Fibroblast of lung (primary cell): Measurements from ENCODE around the gene BCL2L13. TPM values are rescaled to one million over a fixed set of nuclear protein-coding genes. Genes with fewer than 3 reads are reported as not detected.

Experiments used
- DNase-seq, 2 donors: peaks; one replicate each; pipeline versions ENCODE4 v3.0.0 to v3.0.0-alpha.2; 2010; ENCODE audit warnings: low read depth in 2 of 2
- H2AFZ ChIP-seq: 2 replicates; pipeline ENCODE4 v1.5.1; 2012; ENCODE audit warnings: low read length, control low read depth, inconsistent platforms
- H3K27ac ChIP-seq: 2 replicates; pipeline ENCODE4 v1.5.1; 2011; ENCODE audit warnings: low read length, control low read depth; ENCODE audit not compliant: insufficient read depth
- H3K27me3 ChIP-seq: 2 replicates; pipeline ENCODE4 v1.5.1; 2011; ENCODE audit warnings: mild to moderate bottlenecking, low read length; ENCODE audit not compliant: control insufficient read depth, insufficient read depth
- H3K36me3 ChIP-seq: 2 replicates; pipeline ENCODE4 v1.5.1; 2011; ENCODE audit warnings: low read length; ENCODE audit not compliant: control insufficient read depth, insufficient read depth
- H3K4me1 ChIP-seq: 2 replicates; pipeline ENCODE4 v1.5.1; 2011; ENCODE audit warnings: low read length; ENCODE audit not compliant: control insufficient read depth, insufficient read depth; ENCODE audit errors: extremely low read depth
- H3K4me2 ChIP-seq: 2 replicates; pipeline ENCODE4 v1.5.1; 2011; ENCODE audit warnings: low read length, control low read depth; ENCODE audit not compliant: insufficient read depth; ENCODE audit errors: extremely low read depth
- H3K4me3 ChIP-seq, 4 experiments: fragments of 200-600 bp in 1 of 4; sonication (generic) in 1 of 4; replicated peaks in 1 of 4; 2 replicates each; pipeline ENCODE4 v1.5.1; 2011 to 2016; ENCODE audit warnings: low read length in 4 of 4, low read depth in 3 of 4, mild to moderate bottlenecking in 3 of 4, control low read depth in 2 of 4, inconsistent platforms in 1 of 4, mixed read lengths in 1 of 4; ENCODE audit not compliant: insufficient read depth in 1 of 4; ENCODE audit errors: control extremely low read depth in 1 of 4
- H3K79me2 ChIP-seq: 2 replicates; pipeline ENCODE4 v1.5.1; 2012; ENCODE audit warnings: mild to moderate bottlenecking, low read length, inconsistent platforms; ENCODE audit not compliant: control insufficient read depth, insufficient read depth
- H3K9ac ChIP-seq: 2 replicates; pipeline ENCODE4 v1.5.1; 2011; ENCODE audit warnings: mild to moderate bottlenecking, low read length, control low read depth; ENCODE audit not compliant: insufficient read depth
- H3K9me3 ChIP-seq: 2 replicates; pipeline ENCODE4 v1.5.1; 2012; ENCODE audit warnings: low read depth, low read length; ENCODE audit not compliant: control insufficient read depth, insufficient read depth
- H4K20me1 ChIP-seq: 2 replicates; pipeline ENCODE4 v1.5.1; 2011; ENCODE audit warnings: low read length; ENCODE audit not compliant: control insufficient read depth, insufficient read depth; ENCODE audit errors: extremely low read depth
- CTCF ChIP-seq, 2 donors: IDR thresholded peaks in 1 of 2; conservative IDR thresholded peaks in 1 of 2; 1 replicate in 1 of 2; 2 replicates in 1 of 2; pipeline ENCODE4 v1.5.1; 2011 to 2012; ENCODE audit warnings: low read length in 2 of 2, control low read depth in 1 of 2, inconsistent platforms in 1 of 2, low read depth in 1 of 2, mild to moderate bottlenecking in 1 of 2
- EZH2 ChIP-seq: IDR thresholded peaks from 2 replicates; pipeline ENCODE4 v1.5.1; 2012; ENCODE audit warnings: low read length, control low read depth, mild to moderate bottlenecking; ENCODE audit errors: missing control alignments
- polyA plus RNA-seq, 2 donors: library from polyadenylated mRNA; depleted of rRNA in 1 of 2; stranded (reverse) in 1 of 2; unstranded in 1 of 2; fragments of >200 nt; gene quantifications; 2 replicates each; pipeline ENCODE4 v1.2.1, GENCODE V29; 2011 to 2012; ENCODE audit warnings: missing spikeins in 1 of 2
- total RNA-seq: library from RNA; depleted of rRNA; stranded (reverse); fragments of >200 nt; gene quantifications from 2 replicates; pipeline ENCODE4 v1.2.1, GENCODE V29; 2014

BCL2L13 gene
- total and polyA plus RNA-seq, 2 donors (not counting 1 experiment from before 2014, with no cell fraction given), result 65.1 to 76.8 TPM

GRCh38 chr22:17592201-17592600 lies 46.4 kb upstream of the BCL2L13 start:
- TF ChIP-seq EZH2, result no peak
- TF ChIP-seq CTCF (conservative IDR thresholded peaks at IDR 0.05 in 1 of 2, IDR thresholded peaks at IDR 0.05 in 1 of 2; ENCODE audit: low read depth in 1 of 2, low read length in 2 of 2), result no peak
- no peaks in the 10 kb centered on the region for H3K4me1 ChIP-seq
- no peak for DNase-seq
- H3K9me3 ChIP-seq, result no peaks in the 10 kb centered on the region
- no peaks in the 10 kb centered on the region for H3K79me2 ChIP-seq
- H3K36me3 ChIP-seq, result peaks cover 15% of the 10 kb centered on the region
- no peak overlapping the region for H3K4me3 ChIP-seq
- no peak overlapping the region for H2AFZ ChIP-seq
- H3K9ac ChIP-seq, result no peak overlapping the region
- no peak overlapping the region for H3K27ac ChIP-seq
- no peaks in the 10 kb centered on the region for H4K20me1 ChIP-seq
- no peak overlapping the region for H3K4me2 ChIP-seq
- no peaks in the 10 kb centered on the region for H3K27me3 ChIP-seq

- Histone ChIP-seq H4K20me1 (no peaks in the 10 kb centered on the region), H3K9ac (no peak overlapping the region), H3K4me1 (no peaks in the 10 kb centered on the region), H3K27ac (no peak overlapping the region), H3K36me3 (peaks cover 24% of the 10 kb centered on the region), H2AFZ (no peak overlapping the region), H3K27me3 (no peaks in the 10 kb centered on the region), H3K4me3 (no peak overlapping the region), H3K4me2 (no peak overlapping the region), H3K79me2 (no peaks in the 10 kb centered on the region), H3K9me3 (no peaks in the 10 kb centered on the region)
- TF ChIP-seq EZH2 (no peak), CTCF (conservative IDR thresholded peaks at IDR 0.05 in 1 of 2, IDR thresholded peaks at IDR 0.05 in 1 of 2; ENCODE audit: low read depth in 1 of 2, low read length in 2 of 2) (no peak)
- no peak for DNase-seq
Observed at GRCh38 chr22:17596226-17596625, 42.3 kb upstream of the BCL2L13 start.

- no peaks in the 10 kb centered on the region for H3K27me3 ChIP-seq
- no peak overlapping the region for H3K4me2 ChIP-seq
- H3K27ac ChIP-seq, result no peak overlapping the region
- H3K9me3 ChIP-seq, result no peaks in the 10 kb centered on the region
- peaks cover 23% of the 10 kb centered on the region for H3K36me3 ChIP-seq
- H4K20me1 ChIP-seq, result no peaks in the 10 kb centered on the region
- no peak overlapping the region for H3K9ac ChIP-seq
- H3K4me3 ChIP-seq, result no peak overlapping the region
- TF ChIP-seq EZH2 (no peak), CTCF (conservative IDR thresholded peaks at IDR 0.05 in 1 of 2, IDR thresholded peaks at IDR 0.05 in 1 of 2; ENCODE audit: low read depth in 1 of 2, low read length in 2 of 2) (no peak)
- no peak overlapping the region for H2AFZ ChIP-seq
- peak in 1 of 2 donors; percentile 22 for DNase-seq
- H3K79me2 ChIP-seq, result no peaks in the 10 kb centered on the region
- no peaks in the 10 kb centered on the region for H3K4me1 ChIP-seq
Observed at GRCh38 chr22:17597217-17597616, 41.3 kb upstream of the BCL2L13 start.
